WTC11 (cell line): Measurements from ENCODE around the gene TCERG1. TPM values are rescaled to one million over a fixed set of nuclear protein-coding genes. Genes with fewer than 3 reads are reported as not detected.
A peak's percentile ranks its signal among the peaks of the same experiment; 100 is the strongest.

Source experiments
- ATAC-seq: fragments of 200-7000 bp; cut with Tn5 transposase; 2 replicates; pipeline ENCODE4 v1.10.0; 2021; ENCODE audit warnings: mild to moderate bottlenecking, moderate library complexity
- CTCF ChIA-PET: fragments of 300-600 bp; sonication (Branson Sonifier 250); formaldehyde crosslinking; loops from one replicate; lab custom pipeline; 2021; ENCODE audit warnings: antibody characterized with exemption; lab: Charles Lee
- POLR2A ChIA-PET: fragments of 350-600 bp; sonication (Branson Sonifier 250); formaldehyde crosslinking; loops from one replicate; lab custom pipeline; 2021; ENCODE audit warnings: antibody characterized with exemption; lab: Charles Lee
- DNase-seq: peaks from one replicate; pipeline ENCODE4 v3.0.0; 2021; ENCODE audit warnings: low spot score
- H3K27ac Mint-ChIP-seq: 2 replicates; pipeline ENCODE4 v1.8.0; 2021; ENCODE audit warnings: mixed read lengths
- H3K27me3 Mint-ChIP-seq: 2 replicates; pipeline ENCODE4 v1.8.0; 2021; ENCODE audit warnings: low read depth, mild to moderate bottlenecking, moderate library complexity, mixed read lengths
- H3K36me3 Mint-ChIP-seq: 2 replicates; pipeline ENCODE4 v1.8.0; 2021; ENCODE audit warnings: mixed read lengths
- H3K4me1 Mint-ChIP-seq: 2 replicates; pipeline ENCODE4 v1.8.0; 2022; ENCODE audit warnings: mixed read lengths
- H3K4me3 Mint-ChIP-seq: 2 replicates; pipeline ENCODE4 v1.8.0; 2021; ENCODE audit warnings: mild to moderate bottlenecking, moderate library complexity, mixed read lengths
- H3K9me3 Mint-ChIP-seq: 2 replicates; pipeline ENCODE4 v1.8.0; 2021; ENCODE audit warnings: mixed read lengths
- AFF4 ChIP-seq: sonication (generic); formaldehyde crosslinking; IDR thresholded peaks from 2 replicates; pipeline ENCODE4 v1.8.1; 2023; ENCODE audit warnings: mild to moderate bottlenecking, missing genetic modification reagents, borderline replicate concordance
- GTF2I ChIP-seq: fragments of 250-450 bp; sonication (Bioruptor Pico); conservative IDR thresholded peaks from 2 replicates; pipeline ENCODE4 v1.4.0; 2021; ENCODE audit warnings: mild to moderate bottlenecking
- IRF1 ChIP-seq: sonication (generic); formaldehyde crosslinking; IDR thresholded peaks from 2 replicates; pipeline ENCODE4 v1.8.0; 2023; ENCODE audit warnings: missing genetic modification reagents
- JUN ChIP-seq: sonication (generic); formaldehyde crosslinking; IDR thresholded peaks from 2 replicates; pipeline ENCODE4 v1.8.0; 2023; ENCODE audit warnings: mild to moderate bottlenecking, missing genetic modification reagents
- KAT7 ChIP-seq: sonication (generic); formaldehyde crosslinking; IDR thresholded peaks from 2 replicates; pipeline ENCODE4 v1.8.1; 2023; ENCODE audit warnings: missing genetic modification reagents, mild to moderate bottlenecking, borderline replicate concordance
- MXD4 ChIP-seq: fragments of 250-450 bp; sonication (Bioruptor Pico); IDR thresholded peaks from 2 replicates; pipeline ENCODE4 v1.8.0; 2021; ENCODE audit warnings: mild to moderate bottlenecking, moderate library complexity, borderline replicate concordance
- NR1H2 ChIP-seq: sonication (generic); formaldehyde crosslinking; IDR thresholded peaks from 2 replicates; pipeline ENCODE4 v1.9.0; 2021; ENCODE audit warnings: mild to moderate bottlenecking, moderate library complexity, missing genetic modification reagents
- STAT6 ChIP-seq: sonication (generic); formaldehyde crosslinking; conservative IDR thresholded peaks from 2 replicates; pipeline ENCODE4 v1.8.1; 2023; ENCODE audit warnings: mild to moderate bottlenecking, low read depth, missing genetic modification reagents, moderate library complexity
- TCF7 ChIP-seq: sonication (generic); formaldehyde crosslinking; IDR thresholded peaks from 2 replicates; pipeline ENCODE4 v1.8.0; 2022; ENCODE audit warnings: mild to moderate bottlenecking, low read depth, missing genetic modification reagents, moderate library complexity
- USF1 ChIP-seq: sonication (generic); formaldehyde crosslinking; IDR thresholded peaks from 2 replicates; pipeline ENCODE4 v1.8.0; 2022; ENCODE audit warnings: mild to moderate bottlenecking, missing genetic modification reagents
- ZBTB21 ChIP-seq: sonication (generic); formaldehyde crosslinking; IDR thresholded peaks from 2 replicates; pipeline ENCODE4 v1.8.1; 2023; ENCODE audit warnings: mild to moderate bottlenecking, missing genetic modification reagents, borderline replicate concordance
- ZNF396 ChIP-seq: fragments of 250-450 bp; sonication (Bioruptor Pico); IDR thresholded peaks from 2 replicates; pipeline ENCODE4 v1.8.0; 2021; ENCODE audit warnings: mild to moderate bottlenecking, moderate library complexity, borderline replicate concordance
- total RNA-seq: library from RNA; stranded (reverse); gene quantifications from 3 replicates; pipeline ENCODE4 v1.2.3, GENCODE V29; 2021

Gene TCERG1
- total RNA-seq, 1 experiment from 2014 or later, result 117 TPM

- TF ChIP-seq AFF4 (no peak), TCF7 (no peak)
Observed at GRCh38 chr5:146401021-146401420, 46.1 kb upstream of the TCERG1 start (continued).

GRCh38 chr5:146402949-146403348, 44.2 kb upstream of the TCERG1 start:
- no peak for DNase-seq
- Mint-ChIP-seq H3K4me1 (peaks cover 9% of the 10 kb centered on the region), H3K9me3 (no peaks in the 10 kb centered on the region), H3K36me3 (no peaks in the 10 kb centered on the region), H3K27me3 (no peaks in the 10 kb centered on the region; the same call in 1 of the 2 replicates), H3K4me3 (no peak overlapping the region), H3K27ac (no peak overlapping the region)
- ChIA-PET POLR2A (no interaction called here), CTCF (interaction anchor here (0.6 to 1.7 kb wide), 3 partner anchors 9 to 58 kb away, joined by 3 to 5 read pairs (median 4); no protein-coding TSS in a partner anchor)
- TF ChIP-seq IRF1 (CRISPR knock-in tag), result no peak
- TF ChIP-seq, all 79 proteins: peak for 0
- peak; percentile 78 for ATAC-seq

- ChIA-PET CTCF (interaction anchor here (1.0 to 2.1 kb wide), 3 partner anchors 16 to 37 kb away, joined by 3 to 8 read pairs (median 7); no protein-coding TSS in a partner anchor), POLR2A (interaction anchor here (0.8 to 1.3 kb wide), 2 partner anchors 10 to 12 kb away, joined by 3 to 5 read pairs; no protein-coding TSS in a partner anchor)
- TF ChIP-seq KAT7 (CRISPR knock-in tag) (no peak), USF1 (CRISPR knock-in tag) (no peak), ZNF396 (CRISPR knock-in tag) (no peak), NR1H2 (no peak), JUN (CRISPR knock-in tag) (no peak)
- ATAC-seq, result peak; percentile 64
- Mint-ChIP-seq H3K36me3 (no peaks in the 10 kb centered on the region), H3K9me3 (no peaks in the 10 kb centered on the region), H3K4me1 (peaks cover 16% of the 10 kb centered on the region), H3K27ac (no peak overlapping the region), H3K27me3 (no peaks in the 10 kb centered on the region; the same call in 1 of the 2 replicates), H3K4me3 (no peak overlapping the region)
- no peak for DNase-seq
Observed at GRCh38 chr5:146409054-146409671, 38.0 kb upstream of the TCERG1 start.

- H3K4me1 Mint-ChIP-seq, result peaks cover 14% of the 10 kb centered on the region
- H3K27me3 Mint-ChIP-seq, result no peaks in the 10 kb centered on the region
- H3K9me3 Mint-ChIP-seq, result no peaks in the 10 kb centered on the region
- DNase-seq, result no peak
- CTCF ChIA-PET, result interaction anchor here (0.6 to 2.1 kb wide), 3 partner anchors 11 to 19 kb away, joined by 4 to 8 read pairs (median 7); no protein-coding TSS in a partner anchor
- no peaks in the 10 kb centered on the region for H3K36me3 Mint-ChIP-seq
- ATAC-seq, result no peak
- H3K27ac Mint-ChIP-seq, result no peak overlapping the region; the same call in 1 of the 2 replicates
- TF ChIP-seq TCF7 (no peak), GTF2I (no peak), MXD4 (CRISPR knock-in tag) (no peak), ZBTB21 (CRISPR knock-in tag) (no peak), STAT6 (CRISPR knock-in tag) (no peak)
- TF ChIP-seq, all 79 proteins: peak for 0
- H3K4me3 Mint-ChIP-seq, result no peak overlapping the region
- POLR2A ChIA-PET, result no interaction called here
Observed at GRCh38 chr5:146410272-146410671, 36.9 kb upstream of the TCERG1 start.
